ENCODE results near the gene SUN5.

DNA sequence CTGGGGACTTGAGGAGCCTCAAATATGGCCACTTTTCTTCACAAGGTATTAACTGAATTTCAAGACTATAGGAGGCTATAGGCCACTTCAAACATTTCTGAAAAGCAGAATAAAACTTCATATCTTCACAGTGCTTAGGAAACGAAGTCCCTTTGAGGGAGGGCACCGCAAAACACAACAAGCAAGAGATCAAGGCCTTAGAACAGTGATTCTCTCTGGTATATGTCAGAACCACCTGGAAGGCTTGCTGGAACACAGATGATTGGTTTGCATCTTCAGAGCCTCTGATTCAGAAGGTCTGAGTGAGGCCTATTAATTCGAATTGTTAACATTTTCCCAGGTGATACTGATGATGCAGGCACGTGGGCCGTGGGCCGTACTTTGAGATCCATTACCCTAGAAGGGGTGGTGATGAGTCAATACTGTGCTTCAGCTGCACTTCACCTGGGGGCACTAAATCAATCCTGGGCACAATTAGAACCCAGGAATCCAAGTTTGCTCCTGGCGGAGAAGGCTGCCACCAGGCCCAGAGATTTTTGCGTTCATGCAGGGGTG lies 10.7 kb downstream of the SUN5 start:
- TF ChIP-seq, protein P1, sequence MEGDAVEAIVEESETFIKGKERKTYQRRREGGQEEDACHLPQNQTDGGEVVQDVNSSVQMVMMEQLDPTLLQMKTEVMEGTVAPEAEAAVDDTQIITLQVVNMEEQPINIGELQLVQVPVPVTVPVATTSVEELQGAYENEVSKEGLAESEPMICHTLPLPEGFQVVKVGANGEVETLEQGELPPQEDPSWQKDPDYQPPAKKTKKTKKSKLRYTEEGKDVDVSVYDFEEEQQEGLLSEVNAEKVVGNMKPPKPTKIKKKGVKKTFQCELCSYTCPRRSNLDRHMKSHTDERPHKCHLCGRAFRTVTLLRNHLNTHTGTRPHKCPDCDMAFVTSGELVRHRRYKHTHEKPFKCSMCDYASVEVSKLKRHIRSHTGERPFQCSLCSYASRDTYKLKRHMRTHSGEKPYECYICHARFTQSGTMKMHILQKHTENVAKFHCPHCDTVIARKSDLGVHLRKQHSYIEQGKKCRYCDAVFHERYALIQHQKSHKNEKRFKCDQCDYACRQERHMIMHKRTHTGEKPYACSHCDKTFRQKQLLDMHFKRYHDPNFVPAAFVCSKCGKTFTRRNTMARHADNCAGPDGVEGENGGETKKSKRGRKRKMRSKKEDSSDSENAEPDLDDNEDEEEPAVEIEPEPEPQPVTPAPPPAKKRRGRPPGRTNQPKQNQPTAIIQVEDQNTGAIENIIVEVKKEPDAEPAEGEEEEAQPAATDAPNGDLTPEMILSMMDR (conservative IDR thresholded peaks at IDR 0.05), result no peak
- TF ChIP-seq EZH2 (IDR thresholded peaks at IDR 0.05; ENCODE audit: low read depth), result no peak

All from PC-9 (cell line).